IMR-90 (cell line): Measurements from ENCODE around the gene SNAPC4. TPM values are rescaled to one million over a fixed set of nuclear protein-coding genes. Genes with fewer than 3 reads are reported as not detected.
A peak's percentile ranks its signal among the peaks of the same experiment; 100 is the strongest.

Source experiments
- ATAC-seq: fragments of 200-7000 bp; cut with Tn5 transposase; 2 replicates; pipeline ENCODE4 v1.9.1; 2020; ENCODE audit warnings: low read depth, mild to moderate bottlenecking, moderate library complexity
- BruUV-seq: library from RNA; stranded (reverse); fragments of 400-500 nt; replicated peaks from 2 replicates; lab custom pipeline; 2021; lab: Mats Ljungman, UMichigan
- CTCF ChIA-PET: fragments of 300-600 bp; formaldehyde crosslinking; extraction: SDS; loops from one replicate; lab custom pipeline; 2021; ENCODE audit warnings: antibody characterized with exemption; lab: Yijun Ruan, JAX
- POLR2A ChIA-PET: fragments of 300-600 bp; sonication (Branson Sonifier 250); formaldehyde crosslinking; loops from one replicate; lab custom pipeline; 2022; ENCODE audit warnings: antibody characterized with exemption; ENCODE audit not compliant: unreplicated experiment; lab: Charles Lee
- DNase-seq: peaks from one replicate; pipeline ENCODE4 v3.0.0; 2013
- H2AFZ ChIP-seq: replicated peaks from 2 replicates; pipeline ENCODE3; 2013; ENCODE audit warnings: low read length, mild to moderate bottlenecking; ENCODE audit not compliant: poor library complexity
- H2AK5ac ChIP-seq: 2 replicates; pipeline ENCODE4 v1.6.1; 2013; ENCODE audit warnings: low read depth, low read length, inconsistent platforms
- H2AK9ac ChIP-seq: replicated peaks from 2 replicates; pipeline ENCODE3; 2013; ENCODE audit warnings: mild to moderate bottlenecking, low read depth, low read length, moderate library complexity; ENCODE audit not compliant: poor library complexity
- H2BK120ac ChIP-seq: 2 replicates; pipeline ENCODE4 v1.6.1; 2013; ENCODE audit warnings: low read depth, low read length, inconsistent platforms
- H2BK15ac ChIP-seq: 3 replicates; pipeline ENCODE4 v1.6.1; 2013; ENCODE audit warnings: low read depth, low read length, inconsistent platforms
- H2BK20ac ChIP-seq: 2 replicates; pipeline ENCODE4 v1.6.1; 2013; ENCODE audit warnings: low read depth, mild to moderate bottlenecking, inconsistent platforms, low read length, moderate library complexity
- H2BK5ac ChIP-seq: 2 replicates; pipeline ENCODE4 v1.6.1; 2013; ENCODE audit warnings: mild to moderate bottlenecking, low read depth, low read length, inconsistent platforms; ENCODE audit not compliant: poor library complexity, severe bottlenecking
- H3K14ac ChIP-seq: replicated peaks from 2 replicates; pipeline ENCODE4 v1.6.1; 2013; ENCODE audit warnings: low read depth, low read length, inconsistent platforms
- H3K18ac ChIP-seq: 2 replicates; pipeline ENCODE4 v1.6.1; 2013; ENCODE audit warnings: low read depth, low read length, control low read depth
- H3K23ac ChIP-seq: 2 replicates; pipeline ENCODE4 v1.6.1; 2013; ENCODE audit warnings: low read depth, low read length, inconsistent platforms
- H3K27ac ChIP-seq: 2 replicates; pipeline ENCODE4 v1.5.1; 2013; ENCODE audit warnings: mild to moderate bottlenecking, control low read depth, low read length; ENCODE audit not compliant: insufficient read depth
- H3K27me3 ChIP-seq: 2 replicates; pipeline ENCODE4 v1.6.1; 2013; ENCODE audit warnings: low read length; ENCODE audit not compliant: control insufficient read depth, insufficient read depth
- H3K36me3 ChIP-seq: 2 replicates; pipeline ENCODE4 v1.6.1; 2013; ENCODE audit warnings: low read length, mixed read lengths; ENCODE audit not compliant: control insufficient read depth, insufficient read depth
- H3K4ac ChIP-seq: 2 replicates; pipeline ENCODE4 v1.6.1; 2013; ENCODE audit warnings: low read depth, low read length, inconsistent platforms
- H3K4me1 ChIP-seq: 2 replicates; pipeline ENCODE4 v1.6.1; 2013; ENCODE audit warnings: low read length, mixed read lengths; ENCODE audit not compliant: control insufficient read depth, insufficient read depth
- H3K4me2 ChIP-seq: 2 replicates; pipeline ENCODE4 v1.6.1; 2013; ENCODE audit warnings: low read depth, mild to moderate bottlenecking, control low read depth, low read length, moderate library complexity
- H3K4me3 ChIP-seq: 2 replicates; pipeline ENCODE4 v1.5.1; 2013; ENCODE audit warnings: low read depth, mild to moderate bottlenecking, control low read depth, low read length, moderate library complexity; ENCODE audit not compliant: insufficient read depth
- H3K56ac ChIP-seq: 2 replicates; pipeline ENCODE4 v1.6.1; 2013; ENCODE audit warnings: low read length, inconsistent platforms; ENCODE audit not compliant: insufficient read depth; ENCODE audit errors: extremely low read depth
- H3K79me1 ChIP-seq, 2 experiments: 2 replicates each; pipeline ENCODE4 v1.6.1; 2013; ENCODE audit warnings: low read length in 2 of 2, inconsistent platforms in 1 of 2, low read depth in 1 of 2
- H3K9ac ChIP-seq: 2 replicates; pipeline ENCODE4 v1.6.1; 2013; ENCODE audit warnings: low read depth, low read length, control low read depth
- H3K9me1 ChIP-seq: 2 replicates; pipeline ENCODE4 v1.6.1; 2013; ENCODE audit warnings: low read length, inconsistent platforms; ENCODE audit not compliant: insufficient read depth
- H3K9me3 ChIP-seq: 2 replicates; pipeline ENCODE4 v1.6.1; 2013; ENCODE audit warnings: low read length; ENCODE audit not compliant: control insufficient read depth, insufficient read depth
- H4K20me1 ChIP-seq: 2 replicates; pipeline ENCODE4 v1.6.1; 2013; ENCODE audit warnings: low read length, inconsistent platforms; ENCODE audit not compliant: insufficient read depth
- H4K5ac ChIP-seq: 2 replicates; pipeline ENCODE4 v1.6.1; 2013; ENCODE audit warnings: mild to moderate bottlenecking, low read depth, low read length, control low read depth
- H4K8ac ChIP-seq, 2 experiments: 2 replicates each; pipeline ENCODE4 v1.6.1; 2013; ENCODE audit warnings: low read depth in 2 of 2, low read length in 2 of 2, control low read depth in 1 of 2, inconsistent platforms in 1 of 2
- H4K91ac ChIP-seq: 2 replicates; pipeline ENCODE4 v1.6.1; 2013; ENCODE audit warnings: low read depth, low read length, inconsistent platforms; ENCODE audit not compliant: insufficient read depth
- BHLHE40 ChIP-seq: fragments of 150-350 bp; IDR thresholded peaks from 2 replicates; pipeline ENCODE4 v1.6.1; 2016; ENCODE audit warnings: mild to moderate bottlenecking, low read depth, low read length
- CEBPB ChIP-seq: IDR thresholded peaks from 2 replicates; pipeline ENCODE4 v1.6.1; 2012; ENCODE audit warnings: low read depth, low read length, improper control_type of control experiment
- CHD1 ChIP-seq: IDR thresholded peaks from 2 replicates; pipeline ENCODE4 v1.6.1; 2012; ENCODE audit warnings: low read depth, low read length, improper control_type of control experiment
- FOS ChIP-seq: fragments of 150-350 bp; IDR thresholded peaks from 2 replicates; pipeline ENCODE4 v1.6.1; 2016; ENCODE audit warnings: low read depth, low read length
- MAFK ChIP-seq: IDR thresholded peaks from 2 replicates; pipeline ENCODE4 v1.6.1; 2012; ENCODE audit warnings: low read depth, low read length, improper control_type of control experiment
- MAZ ChIP-seq: IDR thresholded peaks from 2 replicates; pipeline ENCODE4 v1.6.1; 2012; ENCODE audit warnings: low read depth, mild to moderate bottlenecking, low read length, improper control_type of control experiment, moderate library complexity, borderline replicate concordance
- MXI1 ChIP-seq: IDR thresholded peaks from 2 replicates; pipeline ENCODE4 v1.6.1; 2012; ENCODE audit warnings: low read depth, mild to moderate bottlenecking, low read length, moderate library complexity, borderline replicate concordance
- NFE2L2 ChIP-seq: fragments of 150-350 bp; IDR thresholded peaks from 2 replicates; pipeline ENCODE4 v1.6.1; 2016; ENCODE audit warnings: low read depth, mild to moderate bottlenecking, low read length
- POLR2A ChIP-seq: IDR thresholded peaks from 2 replicates; pipeline ENCODE4 v1.6.1; 2012; ENCODE audit warnings: mild to moderate bottlenecking, low read depth, low read length
- RAD21 ChIP-seq: IDR thresholded peaks from 2 replicates; pipeline ENCODE4 v1.6.1; 2012; ENCODE audit warnings: low read length, improper control_type of control experiment
- RCOR1 ChIP-seq: IDR thresholded peaks from 2 replicates; pipeline ENCODE4 v1.6.1; 2012; ENCODE audit warnings: mild to moderate bottlenecking, low read length, improper control_type of control experiment; ENCODE audit not compliant: insufficient replicate concordance
- RFX5 ChIP-seq: IDR thresholded peaks from 2 replicates; pipeline ENCODE4 v1.8.0; 2012; ENCODE audit warnings: low read depth, mild to moderate bottlenecking, low read length, moderate library complexity
- SMC3 ChIP-seq: fragments of 150-350 bp; IDR thresholded peaks from 2 replicates; pipeline ENCODE4 v1.6.1; 2016; ENCODE audit warnings: low read depth, mild to moderate bottlenecking, antibody characterized with exemption, low read length, moderate library complexity
- WGBS, 2 experiments: methylation state at CpG; one replicate each; pipeline versions ENCODE4 v1.1.5 to v1.1.7; 2013; ENCODE audit warnings: missing lambda C conversion rate in 2 of 2; ENCODE audit not compliant: insufficient read length in 1 of 2; ENCODE audit errors: extremely low coverage in 2 of 2; 5-methylcytosine and 5-hydroxymethylcytosine counted together
- dilution Hi-C: fragments of 300-500 bp; cut with HindIII; formaldehyde crosslinking; loops from one replicate; pipeline ENCODE4 v1.14.3; 2018; ENCODE audit warnings: low sequenced_read_pairs; ENCODE audit not compliant: unreplicated experiment
- in situ Hi-C: fragments of 300-500 bp; cut with MboI; formaldehyde crosslinking; loops from 3 replicates; pipeline ENCODE4 v1.14.3; 2019; ENCODE audit warnings: low sequenced_read_pairs, inconsistent platforms, mixed read lengths
- intact Hi-C: fragments of 100-400 bp; cut with micrococcal nuclease; formaldehyde crosslinking; loops from 2 replicates; pipeline ENCODE4 v1.10.0; 2022
- polyA plus RNA-seq, 3 experiments: library from polyadenylated mRNA; depleted of rRNA; stranded (reverse); fragments of >200 nt; gene quantifications; 2 replicates each; pipeline ENCODE4 v1.2.3, GENCODE V29; 2012; ENCODE audit warnings: low replicate concordance in 1 of 3
- total RNA-seq: library from RNA; depleted of rRNA; stranded (reverse); fragments of >200 nt; gene quantifications from 2 replicates; pipeline ENCODE4 v1.2.3, GENCODE V29; 2012
- TF ChIP-seq, protein P1 (sequence below): conservative IDR thresholded peaks from 2 replicates; pipeline ENCODE4 v1.5.1; 2012; ENCODE audit warnings: mild to moderate bottlenecking, low read depth, low read length, improper control_type of control experiment
- TF ChIP-seq, protein P2 (sequence below): fragments of 150-350 bp; IDR thresholded peaks from 2 replicates; pipeline ENCODE4 v1.6.1; 2016; ENCODE audit warnings: low read depth, mild to moderate bottlenecking, low read length, moderate library complexity, borderline replicate concordance
- TF ChIP-seq, protein P3 (sequence below): fragments of 150-350 bp; IDR thresholded peaks from 2 replicates; pipeline ENCODE4 v1.6.1; 2017; ENCODE audit warnings: mild to moderate bottlenecking, antibody characterized with exemption, low read length, low read depth

The SNAPC4 gene
- total and polyA plus RNA-seq, 2 of the 4 experiments (the other 2 are of a cell fraction) = 2.5 to 6.5 TPM

DNA sequence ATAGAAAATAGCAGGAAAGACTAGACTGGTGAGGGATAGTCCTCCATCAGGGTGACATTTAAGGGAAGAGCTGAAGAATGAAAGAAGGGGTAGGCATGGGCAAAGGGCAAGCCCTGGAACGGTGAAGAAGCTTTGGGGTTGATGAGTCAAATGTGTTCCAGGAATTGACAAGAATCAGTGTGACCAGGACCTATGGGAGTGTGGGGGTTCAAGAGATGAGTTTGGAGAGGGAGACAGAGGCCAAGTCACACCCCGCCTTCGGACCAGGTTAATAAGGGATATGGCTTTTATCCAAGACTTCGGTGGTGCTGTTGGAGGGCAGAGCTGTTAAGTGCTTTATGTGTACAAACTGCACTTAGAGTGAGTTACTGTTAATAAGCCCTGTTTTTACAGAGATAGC, 11.4 kb upstream of the SNAPC4 start:
- peak overlapping the region; percentile 70; the same call in 1 of the 2 replicates for H2AK5ac ChIP-seq
- TF ChIP-seq SMC3 (no peak), CHD1 (no peak), RAD21 (no peak), MAZ (no peak), RCOR1 (no peak), POLR2A (no peak; the same call in 1 of the 2 replicates), FOS (no peak), RFX5 (no peak), MXI1 (no peak), NFE2L2 (no peak), CEBPB (no peak), MAFK (no peak), BHLHE40 (no peak)
- TF ChIP-seq, protein P1, sequence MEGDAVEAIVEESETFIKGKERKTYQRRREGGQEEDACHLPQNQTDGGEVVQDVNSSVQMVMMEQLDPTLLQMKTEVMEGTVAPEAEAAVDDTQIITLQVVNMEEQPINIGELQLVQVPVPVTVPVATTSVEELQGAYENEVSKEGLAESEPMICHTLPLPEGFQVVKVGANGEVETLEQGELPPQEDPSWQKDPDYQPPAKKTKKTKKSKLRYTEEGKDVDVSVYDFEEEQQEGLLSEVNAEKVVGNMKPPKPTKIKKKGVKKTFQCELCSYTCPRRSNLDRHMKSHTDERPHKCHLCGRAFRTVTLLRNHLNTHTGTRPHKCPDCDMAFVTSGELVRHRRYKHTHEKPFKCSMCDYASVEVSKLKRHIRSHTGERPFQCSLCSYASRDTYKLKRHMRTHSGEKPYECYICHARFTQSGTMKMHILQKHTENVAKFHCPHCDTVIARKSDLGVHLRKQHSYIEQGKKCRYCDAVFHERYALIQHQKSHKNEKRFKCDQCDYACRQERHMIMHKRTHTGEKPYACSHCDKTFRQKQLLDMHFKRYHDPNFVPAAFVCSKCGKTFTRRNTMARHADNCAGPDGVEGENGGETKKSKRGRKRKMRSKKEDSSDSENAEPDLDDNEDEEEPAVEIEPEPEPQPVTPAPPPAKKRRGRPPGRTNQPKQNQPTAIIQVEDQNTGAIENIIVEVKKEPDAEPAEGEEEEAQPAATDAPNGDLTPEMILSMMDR = no peak
- TF ChIP-seq, protein P2, sequence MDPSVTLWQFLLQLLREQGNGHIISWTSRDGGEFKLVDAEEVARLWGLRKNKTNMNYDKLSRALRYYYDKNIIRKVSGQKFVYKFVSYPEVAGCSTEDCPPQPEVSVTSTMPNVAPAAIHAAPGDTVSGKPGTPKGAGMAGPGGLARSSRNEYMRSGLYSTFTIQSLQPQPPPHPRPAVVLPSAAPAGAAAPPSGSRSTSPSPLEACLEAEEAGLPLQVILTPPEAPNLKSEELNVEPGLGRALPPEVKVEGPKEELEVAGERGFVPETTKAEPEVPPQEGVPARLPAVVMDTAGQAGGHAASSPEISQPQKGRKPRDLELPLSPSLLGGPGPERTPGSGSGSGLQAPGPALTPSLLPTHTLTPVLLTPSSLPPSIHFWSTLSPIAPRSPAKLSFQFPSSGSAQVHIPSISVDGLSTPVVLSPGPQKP = no peak
- TF ChIP-seq, protein P3, sequence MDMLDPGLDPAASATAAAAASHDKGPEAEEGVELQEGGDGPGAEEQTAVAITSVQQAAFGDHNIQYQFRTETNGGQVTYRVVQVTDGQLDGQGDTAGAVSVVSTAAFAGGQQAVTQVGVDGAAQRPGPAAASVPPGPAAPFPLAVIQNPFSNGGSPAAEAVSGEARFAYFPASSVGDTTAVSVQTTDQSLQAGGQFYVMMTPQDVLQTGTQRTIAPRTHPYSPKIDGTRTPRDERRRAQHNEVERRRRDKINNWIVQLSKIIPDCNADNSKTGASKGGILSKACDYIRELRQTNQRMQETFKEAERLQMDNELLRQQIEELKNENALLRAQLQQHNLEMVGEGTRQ = no peak
- WGBS, 2 experiments = 61% methylated on average over 3 of the region's 4 CpGs; no CpG with 5 or more reads in 1 of the 2 experiments
- ChIA-PET POLR2A (no interaction called here), CTCF (no interaction called here)
- H3K14ac ChIP-seq = no peak overlapping the region
- H3K4ac ChIP-seq = no peak overlapping the region
- peaks cover 19 to 71% of the 10 kb centered on the region in 2 experiments for H3K79me1 ChIP-seq
- peak overlapping the region; percentile 8 for H2AFZ ChIP-seq
- no peaks in the 10 kb centered on the region for H3K27me3 ChIP-seq
- peak overlapping the region; percentile 98 for H2AK9ac ChIP-seq
- peak overlapping the region; percentile 81 for H3K9ac ChIP-seq
- H3K18ac ChIP-seq = no peak overlapping the region
- peak overlapping the region; percentile 85 for H3K27ac ChIP-seq
- peak overlapping the region; percentile 34; the same call in 1 of the 2 replicates for H3K56ac ChIP-seq
- DNase-seq (no peak), ATAC-seq (no peak)
- H3K4me2 ChIP-seq = peak overlapping the region; percentile 100
- no peak overlapping the region for H2BK5ac ChIP-seq
- dilution Hi-C loops (no loop called here), in situ Hi-C loops (no loop called here), intact Hi-C loops (no loop called here)
- H3K9me1 ChIP-seq = peaks cover 13% of the 10 kb centered on the region; the same call in 1 of the 2 replicates
- no peak overlapping the region for H4K5ac ChIP-seq
- H2BK15ac ChIP-seq = no peak overlapping the region
- peaks cover 46% of the 10 kb centered on the region for H3K36me3 ChIP-seq
- H3K4me1 ChIP-seq = peaks cover 12% of the 10 kb centered on the region
- no peak overlapping the region; a peak in 1 of 4 replicates for H4K8ac ChIP-seq
- no peak overlapping the region for H4K91ac ChIP-seq
- no peak overlapping the region for H2BK20ac ChIP-seq
- no peak overlapping the region for H2BK120ac ChIP-seq
- TSS peak; percentile 55 for BruUV-seq
- H3K23ac ChIP-seq = peak overlapping the region; percentile 72; the same call in 1 of the 2 replicates
- peaks cover 36% of the 10 kb centered on the region for H4K20me1 ChIP-seq
- H3K4me3 ChIP-seq = peak overlapping the region; percentile 88
- no peaks in the 10 kb centered on the region for H3K9me3 ChIP-seq
